ENCODE results near the gene ZNF546.

Gene ZNF546

DNA sequence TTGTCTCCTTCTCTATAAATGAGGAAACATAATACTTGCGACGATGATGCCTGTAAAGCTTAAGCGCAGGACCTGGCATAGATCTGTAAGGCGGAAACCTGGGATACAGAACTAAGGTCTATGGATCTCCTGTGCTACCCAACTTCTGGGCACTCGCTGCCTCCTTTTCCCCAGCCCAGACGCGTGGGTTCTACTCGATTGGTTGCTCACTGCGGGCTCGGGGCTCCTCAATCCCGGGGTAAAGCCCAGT lies 26.5 kb upstream of the ZNF546 start:
- no peaks in the 10 kb centered on the region for H3K4me1 ChIP-seq (ENCODE audit: insufficient read depth, low read length)
- peaks cover 22% of the 10 kb centered on the region for H3K36me3 ChIP-seq (ENCODE audit: insufficient read depth, low read length)
- no peaks in the 10 kb centered on the region for H3K9me3 ChIP-seq (ENCODE audit: control insufficient read depth, insufficient read depth, low read length)
- H3K9ac ChIP-seq (ENCODE audit: low read depth, low read length), result peak overlapping the region; percentile 93

DNA sequence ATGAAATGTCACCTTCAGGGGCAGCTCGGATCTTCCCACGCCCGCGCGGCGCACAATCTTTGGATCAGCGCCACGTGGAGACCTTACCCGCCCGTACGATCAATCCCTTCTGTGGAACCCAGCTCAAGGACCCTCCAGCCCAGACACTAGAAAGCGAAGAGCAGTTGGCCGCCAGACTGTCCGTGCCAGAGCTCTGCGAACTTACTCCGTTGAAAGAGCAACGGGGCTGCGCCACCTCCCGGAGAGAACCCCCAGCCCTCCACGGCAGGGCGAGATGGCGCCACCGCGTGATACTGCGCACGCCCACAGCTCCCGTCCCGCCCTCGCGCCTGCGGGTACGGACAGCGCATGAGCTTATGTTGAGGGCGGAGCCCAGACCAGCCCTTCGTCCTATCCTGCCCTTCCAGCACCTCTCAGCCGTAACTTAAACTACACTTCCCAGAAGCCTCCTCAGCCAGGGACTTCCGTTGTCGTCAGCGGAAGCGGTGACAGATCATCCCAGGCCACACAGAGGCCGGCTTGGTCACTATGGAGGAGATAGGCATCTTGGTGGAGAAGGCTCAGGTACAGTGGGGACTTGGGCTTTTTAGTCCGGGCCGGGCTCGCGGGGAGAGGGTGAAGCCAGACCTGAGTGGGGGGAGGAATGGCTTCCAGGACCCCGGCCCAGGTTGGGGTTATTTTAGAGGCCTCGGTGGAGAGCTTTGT lies 26.0 kb upstream of the ZNF546 start, which contains the start of gene PSMC4:
TSS of gene PSMC4 (plus strand) at position 491 of the 705 bp plus-strand sequence. CDS start at position 529, 38 bp downstream.
- peak within 1 kb of the TSS; percentile 93 for H3K9ac ChIP-seq (ENCODE audit: low read depth, low read length)
- H3K4me1 ChIP-seq (ENCODE audit: insufficient read depth, low read length), result no peaks in the 10 kb centered on the region
- H3K9me3 ChIP-seq (ENCODE audit: control insufficient read depth, insufficient read depth, low read length), result no peaks in the 10 kb centered on the region

DNA sequence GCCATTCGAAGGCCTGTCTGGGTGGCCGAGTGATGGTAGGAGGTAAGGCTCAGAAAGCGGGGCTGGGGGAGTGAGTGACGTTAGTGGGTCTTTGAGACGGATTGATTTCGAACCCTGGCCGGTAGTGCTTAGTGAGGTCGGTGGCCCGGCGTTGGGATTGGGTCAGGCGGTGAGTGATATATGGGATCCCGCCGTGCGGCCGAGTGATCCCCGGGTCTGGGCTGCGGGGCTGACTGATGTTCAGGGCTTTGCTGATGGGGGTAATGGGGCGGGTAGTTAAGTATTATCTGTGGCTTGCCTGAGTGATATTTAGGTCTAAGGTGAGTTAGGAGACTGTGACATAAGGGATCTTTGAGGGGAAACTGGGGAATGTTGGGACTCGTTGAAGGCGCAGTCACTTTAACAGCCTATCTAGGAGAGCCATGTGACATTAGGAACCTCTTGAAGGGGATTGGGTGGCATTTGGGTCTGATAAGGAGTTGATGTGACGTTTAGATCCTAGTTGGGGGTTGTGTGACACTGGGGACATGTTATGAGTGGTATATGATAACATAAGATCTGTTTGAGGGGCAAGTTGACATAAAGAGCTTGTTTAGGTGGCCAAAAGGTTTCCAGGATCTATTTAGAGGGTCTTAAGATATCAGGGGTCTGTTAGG lies 25.4 kb upstream of the ZNF546 start:
- peak overlapping the region; percentile 93 for H3K9ac ChIP-seq (ENCODE audit: low read depth, low read length)
- H3K36me3 ChIP-seq (ENCODE audit: insufficient read depth, low read length), result peaks cover 26% of the 10 kb centered on the region
- H3K9me3 ChIP-seq (ENCODE audit: control insufficient read depth, insufficient read depth, low read length), result no peaks in the 10 kb centered on the region

More for the DNA sequence above, 26.0 kb upstream of the ZNF546 start, which contains the start of gene PSMC4:
- peaks cover 26% of the 10 kb centered on the region for H3K36me3 ChIP-seq (ENCODE audit: insufficient read depth, low read length)

DNA sequence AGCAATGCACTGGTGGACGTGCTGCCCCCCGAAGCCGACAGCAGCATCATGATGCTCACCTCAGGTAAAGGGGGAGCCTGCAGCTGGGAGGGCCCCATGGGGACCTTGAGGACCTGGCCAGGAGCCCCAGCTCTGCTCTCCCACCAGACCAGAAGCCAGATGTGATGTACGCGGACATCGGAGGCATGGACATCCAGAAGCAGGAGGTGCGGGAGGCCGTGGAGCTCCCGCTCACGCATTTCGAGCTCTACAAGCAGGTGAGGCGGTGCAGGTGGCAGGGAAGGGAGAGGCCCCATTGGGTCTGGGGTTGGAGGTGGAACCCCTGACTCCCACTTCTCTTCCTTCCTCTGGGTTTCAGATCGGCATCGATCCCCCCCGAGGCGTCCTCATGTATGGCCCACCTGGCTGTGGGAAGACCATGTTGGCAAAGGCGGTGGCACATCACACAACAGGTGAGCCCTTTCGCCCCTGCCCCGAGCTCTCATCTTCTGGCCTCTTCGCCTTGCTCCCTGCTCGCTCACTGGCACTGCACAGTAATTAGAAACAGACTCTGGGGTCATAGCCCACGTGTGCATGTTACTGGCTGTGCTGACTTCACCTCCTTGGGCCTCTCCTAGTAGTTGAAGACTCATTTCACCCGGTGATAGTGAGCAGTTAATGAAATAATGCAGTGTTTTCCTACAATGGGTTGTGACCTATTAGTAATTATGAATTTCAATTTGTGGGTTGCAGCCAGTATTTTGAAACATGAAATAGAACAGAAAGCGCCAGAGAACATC lies 22.3 kb upstream of the ZNF546 start:
- no peak overlapping the region for H3K9ac ChIP-seq (ENCODE audit: low read depth, low read length)
- H3K9me3 ChIP-seq (ENCODE audit: control insufficient read depth, insufficient read depth, low read length), result no peaks in the 10 kb centered on the region
- no peaks in the 10 kb centered on the region for H3K4me1 ChIP-seq (ENCODE audit: insufficient read depth, low read length)
- H3K36me3 ChIP-seq (ENCODE audit: insufficient read depth, low read length), result peaks cover 34% of the 10 kb centered on the region

More for the DNA sequence above, 25.4 kb upstream of the ZNF546 start:
- no peaks in the 10 kb centered on the region for H3K4me1 ChIP-seq (ENCODE audit: insufficient read depth, low read length)

DNA sequence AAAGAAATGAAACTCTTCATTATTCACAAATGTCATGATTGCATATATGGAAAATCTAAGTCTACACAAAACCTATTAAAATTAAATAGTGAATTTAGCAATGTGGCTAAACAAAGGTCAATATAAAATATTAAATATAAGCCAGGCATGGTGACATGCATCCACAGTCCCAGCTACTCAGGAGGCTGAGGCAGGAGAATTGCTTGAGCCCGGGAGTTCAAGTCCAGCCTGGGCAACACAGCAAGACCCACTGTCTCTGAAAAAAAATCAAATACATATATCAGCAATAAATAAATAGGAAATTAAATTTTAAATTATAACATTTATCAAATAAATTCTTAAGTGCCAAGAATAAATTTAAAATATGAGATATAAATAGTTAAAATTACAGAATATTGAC lies 14.0 kb upstream of the ZNF546 start:
- no peak overlapping the region for H3K9ac ChIP-seq (ENCODE audit: low read depth, low read length)
- H3K36me3 ChIP-seq (ENCODE audit: insufficient read depth, low read length), result peaks cover 19% of the 10 kb centered on the region
- H3K9me3 ChIP-seq (ENCODE audit: control insufficient read depth, insufficient read depth, low read length), result peaks cover 5% of the 10 kb centered on the region
- H3K4me1 ChIP-seq (ENCODE audit: insufficient read depth, low read length), result no peaks in the 10 kb centered on the region

DNA sequence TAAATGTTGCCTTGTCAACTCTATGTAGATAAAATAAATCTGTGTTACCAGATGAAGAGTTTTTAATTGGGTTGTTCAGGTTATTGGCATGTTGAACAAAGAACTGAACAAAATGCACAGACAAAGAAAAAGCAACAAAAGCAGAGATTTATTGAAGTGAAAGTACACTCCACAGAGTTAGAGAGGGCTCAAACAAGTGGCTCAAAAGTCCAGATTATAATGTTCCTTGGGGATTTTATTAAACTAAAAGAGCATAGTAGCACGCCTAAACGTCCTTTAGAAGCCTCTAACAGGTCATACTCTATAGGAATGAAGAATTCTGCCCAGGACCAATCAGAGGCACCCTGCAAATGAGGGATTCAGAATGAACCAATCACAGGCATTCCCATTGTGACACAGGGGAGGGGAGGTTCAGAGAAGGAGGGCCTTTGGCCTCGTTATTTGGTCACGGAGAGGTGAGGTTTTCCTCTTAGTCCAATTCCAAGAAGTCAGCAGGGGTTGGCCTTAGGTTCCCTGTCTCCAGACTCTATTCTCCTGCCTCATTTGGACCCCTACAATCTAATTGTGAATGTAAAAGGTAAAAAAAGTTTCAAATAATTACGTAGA lies 13.1 kb upstream of the ZNF546 start:
- Histone ChIP-seq H3K4me1 (ENCODE audit: insufficient read depth, low read length) (no peaks in the 10 kb centered on the region), H3K36me3 (ENCODE audit: insufficient read depth, low read length) (peaks cover 17% of the 10 kb centered on the region), H3K9ac (ENCODE audit: low read depth, low read length) (no peak overlapping the region), H3K9me3 (ENCODE audit: control insufficient read depth, insufficient read depth, low read length) (peaks cover 5% of the 10 kb centered on the region)

DNA sequence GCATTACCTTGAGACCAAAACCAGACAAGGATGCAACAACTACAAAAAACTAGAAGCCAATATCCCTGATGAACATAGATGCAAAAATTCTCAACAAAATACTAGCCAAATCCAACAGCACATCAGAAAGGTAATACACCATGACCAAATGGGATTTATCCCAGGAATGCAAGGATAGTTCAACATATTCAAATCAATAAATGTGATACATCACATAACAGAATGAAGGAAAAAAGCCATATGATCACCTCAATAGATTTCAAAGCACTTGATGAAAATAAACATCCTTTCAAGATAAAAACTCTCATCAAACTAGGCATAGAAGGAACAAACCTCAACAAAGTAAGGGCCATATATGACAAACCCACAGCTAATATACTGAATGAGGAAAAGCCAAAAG lies 10.2 kb upstream of the ZNF546 start:
- H3K36me3 ChIP-seq (ENCODE audit: insufficient read depth, low read length), result no peaks in the 10 kb centered on the region
- peaks cover 5% of the 10 kb centered on the region for H3K9me3 ChIP-seq (ENCODE audit: control insufficient read depth, insufficient read depth, low read length)
- no peaks in the 10 kb centered on the region for H3K4me1 ChIP-seq (ENCODE audit: insufficient read depth, low read length)
- H3K9ac ChIP-seq (ENCODE audit: low read depth, low read length), result no peak overlapping the region

DNA sequence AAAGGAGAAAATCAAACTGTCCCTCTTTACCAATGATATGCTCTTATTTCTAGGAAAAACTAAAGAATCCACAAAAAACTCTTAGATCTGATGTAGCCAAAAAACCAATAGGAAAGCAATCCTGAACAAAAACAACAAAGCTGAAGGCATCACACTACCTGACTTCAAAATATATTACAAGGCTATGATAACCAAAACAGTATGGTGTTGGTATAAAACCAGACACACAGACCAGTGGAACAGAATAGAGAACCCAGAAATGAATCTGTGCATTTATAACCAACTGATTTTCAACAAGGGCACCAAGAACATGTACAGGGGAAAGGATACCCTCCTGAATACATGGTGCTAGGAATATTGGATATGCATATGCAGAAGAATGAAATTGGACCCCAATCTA lies 9.7 kb upstream of the ZNF546 start:
- Histone ChIP-seq H3K9ac (ENCODE audit: low read depth, low read length) (no peak overlapping the region), H3K36me3 (ENCODE audit: insufficient read depth, low read length) (no peaks in the 10 kb centered on the region), H3K4me1 (ENCODE audit: insufficient read depth, low read length) (no peaks in the 10 kb centered on the region), H3K9me3 (ENCODE audit: control insufficient read depth, insufficient read depth, low read length) (peaks cover 5% of the 10 kb centered on the region)

DNA sequence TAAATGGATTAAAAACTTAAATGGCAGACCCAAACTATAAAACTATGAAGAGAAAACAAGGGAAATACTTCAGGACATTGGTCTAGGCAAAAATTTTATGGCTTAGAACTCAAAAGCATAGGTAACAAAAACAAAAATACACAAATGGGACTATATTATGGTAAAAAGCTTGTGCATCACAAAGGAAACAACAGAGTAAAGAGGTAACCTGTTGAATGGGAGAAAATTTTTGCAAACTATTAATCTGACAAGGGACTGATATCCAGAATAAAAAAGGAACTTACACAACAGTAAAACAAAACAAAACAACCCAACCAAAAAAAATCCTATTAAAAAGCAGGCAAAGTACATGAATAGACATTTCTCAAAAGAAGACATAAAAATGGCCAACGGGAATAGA lies 9.3 kb upstream of the ZNF546 start:
- H3K9ac ChIP-seq (ENCODE audit: low read depth, low read length), result no peak overlapping the region
- H3K36me3 ChIP-seq (ENCODE audit: insufficient read depth, low read length), result no peaks in the 10 kb centered on the region
- peaks cover 5% of the 10 kb centered on the region for H3K9me3 ChIP-seq (ENCODE audit: control insufficient read depth, insufficient read depth, low read length)
- no peaks in the 10 kb centered on the region for H3K4me1 ChIP-seq (ENCODE audit: insufficient read depth, low read length)

DNA sequence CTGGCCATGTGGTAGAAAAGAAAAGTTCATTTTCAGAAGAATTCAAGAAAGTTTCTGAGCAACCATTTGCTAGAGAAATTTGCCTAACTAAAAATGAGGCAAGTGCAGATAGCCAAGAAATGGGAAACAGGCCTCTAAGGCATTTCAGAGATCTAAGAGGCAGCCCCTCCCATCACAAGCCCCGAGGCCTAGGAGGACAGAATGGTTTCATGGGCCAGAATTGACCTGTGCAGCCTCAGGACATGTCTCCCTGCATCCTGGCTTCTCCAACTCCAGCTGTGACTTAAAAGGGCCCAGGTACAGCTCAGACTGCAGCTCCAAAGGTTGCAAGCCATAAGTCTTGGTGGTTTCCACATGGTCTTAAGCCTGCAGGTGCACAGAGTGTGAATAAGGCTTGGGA lies 3.3 kb upstream of the ZNF546 start:
- Histone ChIP-seq H3K9me3 (ENCODE audit: control insufficient read depth, insufficient read depth, low read length) (no peaks in the 10 kb centered on the region; the same call in 1 of the 2 replicates), H3K4me1 (ENCODE audit: insufficient read depth, low read length) (no peaks in the 10 kb centered on the region), H3K36me3 (ENCODE audit: insufficient read depth, low read length) (no peaks in the 10 kb centered on the region), H3K9ac (ENCODE audit: low read depth, low read length) (no peak overlapping the region)

DNA sequence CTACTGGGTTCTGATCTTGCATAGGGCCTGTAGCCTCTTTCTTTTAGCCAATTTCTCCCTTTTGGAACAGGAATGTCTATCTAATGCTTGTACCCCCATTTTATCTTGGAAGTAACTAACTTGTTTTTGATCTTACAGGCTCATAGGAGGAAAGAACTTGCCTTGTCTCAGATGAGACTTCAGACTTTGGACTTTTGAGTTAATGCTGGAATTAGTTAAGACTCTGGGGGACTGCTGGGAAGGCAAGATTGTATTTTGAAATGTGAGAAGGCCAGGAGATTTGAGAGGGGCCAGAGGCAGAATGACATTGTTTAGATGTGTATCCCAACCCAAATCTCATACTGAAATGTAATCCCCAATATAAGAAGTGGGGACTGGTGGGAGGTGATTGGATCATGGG lies 2.5 kb upstream of the ZNF546 start:
- Histone ChIP-seq H3K36me3 (ENCODE audit: insufficient read depth, low read length) (no peaks in the 10 kb centered on the region), H3K4me1 (ENCODE audit: insufficient read depth, low read length) (no peaks in the 10 kb centered on the region), H3K9ac (ENCODE audit: low read depth, low read length) (no peak overlapping the region), H3K9me3 (ENCODE audit: control insufficient read depth, insufficient read depth, low read length) (no peaks in the 10 kb centered on the region; the same call in 1 of the 2 replicates)

DNA sequence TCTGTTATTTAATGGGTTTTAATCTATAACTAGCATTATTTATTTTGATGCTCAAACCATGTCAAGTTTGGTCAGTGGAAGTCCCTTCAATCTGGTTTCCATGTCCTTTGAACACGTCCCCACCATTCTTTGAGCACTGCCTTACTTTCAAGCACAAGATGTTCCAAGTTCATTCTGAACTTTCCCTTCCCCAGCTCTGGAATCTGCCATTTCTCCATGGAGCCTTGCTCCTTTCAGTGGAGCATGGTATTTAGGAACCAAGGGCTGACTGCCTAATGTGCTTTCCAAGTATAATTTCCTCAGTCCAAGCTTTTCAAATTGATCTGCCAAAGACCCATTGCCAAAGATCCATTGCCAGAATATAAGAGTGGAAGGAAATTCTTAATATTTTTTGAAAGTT lies 1.1 kb upstream of the ZNF546 start:
- Histone ChIP-seq H3K36me3 (ENCODE audit: insufficient read depth, low read length) (no peaks in the 10 kb centered on the region), H3K9ac (ENCODE audit: low read depth, low read length) (peak overlapping the region; percentile 87; the same call in 1 of the 2 replicates), H3K4me1 (ENCODE audit: insufficient read depth, low read length) (no peaks in the 10 kb centered on the region), H3K9me3 (ENCODE audit: control insufficient read depth, insufficient read depth, low read length) (no peaks in the 10 kb centered on the region; the same call in 1 of the 2 replicates)

DNA sequence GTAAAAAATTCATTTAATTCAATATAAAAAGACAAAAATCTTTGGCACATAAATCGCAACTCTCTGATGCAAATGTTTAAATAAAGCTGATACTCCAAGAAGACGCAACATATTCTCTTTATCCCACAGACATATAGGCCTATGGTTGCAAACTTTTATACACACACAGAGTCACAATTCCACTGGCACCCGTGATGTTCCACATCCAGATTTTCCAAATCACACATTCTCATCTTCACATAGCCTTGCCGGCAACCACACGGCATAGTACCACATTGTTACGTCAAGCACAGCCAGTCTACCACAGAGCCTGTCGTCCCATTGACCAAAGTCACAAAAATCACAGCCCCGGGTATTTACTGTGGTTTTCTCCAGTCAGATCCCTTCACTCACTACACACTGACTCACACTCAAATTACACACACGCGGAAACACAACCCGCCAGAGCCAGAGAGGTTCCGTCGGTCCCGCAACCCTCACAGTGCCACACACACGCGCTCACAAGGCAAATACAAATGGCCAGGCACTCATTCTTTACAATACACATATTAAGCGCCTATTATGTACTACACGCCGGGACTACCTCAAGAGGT lies 546 bp upstream of the ZNF546 start:
- peak overlapping the region; percentile 87 for H3K9ac ChIP-seq (ENCODE audit: low read depth, low read length)
- H3K9me3 ChIP-seq (ENCODE audit: control insufficient read depth, insufficient read depth, low read length), result no peaks in the 10 kb centered on the region; the same call in 1 of the 2 replicates

DNA sequence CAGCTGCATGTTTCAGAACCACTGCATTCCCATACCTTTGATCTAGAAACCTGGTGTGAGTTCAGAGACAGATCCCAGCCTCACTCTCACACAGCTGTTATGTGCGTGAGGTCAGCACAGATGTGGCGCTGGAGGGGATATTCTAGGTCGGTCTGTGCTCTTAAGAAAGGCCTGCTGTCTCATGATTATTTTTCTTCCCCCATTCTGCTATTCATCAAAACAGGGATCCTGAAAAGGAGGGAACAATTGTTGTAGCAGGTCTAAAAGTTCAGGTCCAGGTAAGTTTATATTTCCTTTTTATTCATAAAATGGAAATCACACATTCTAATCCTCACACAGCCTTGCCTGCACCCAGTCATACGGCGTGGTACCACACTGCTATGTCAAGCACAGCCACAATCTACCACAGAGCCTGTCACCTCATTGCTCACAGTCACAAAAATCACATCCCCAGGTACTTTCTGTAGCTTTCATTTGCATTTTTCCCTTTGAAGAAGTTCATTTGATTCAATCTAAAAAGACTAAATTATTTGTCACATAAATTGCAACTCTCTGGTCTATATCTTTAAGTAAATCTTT lies 867 bp downstream of the ZNF546 start:
- Histone ChIP-seq H3K9me3 (ENCODE audit: control insufficient read depth, insufficient read depth, low read length) (no peaks in the 10 kb centered on the region), H3K4me1 (ENCODE audit: insufficient read depth, low read length) (no peaks in the 10 kb centered on the region), H3K9ac (ENCODE audit: low read depth, low read length) (peak overlapping the region; percentile 87), H3K36me3 (ENCODE audit: insufficient read depth, low read length) (no peaks in the 10 kb centered on the region)

More for the DNA sequence above, 546 bp upstream of the ZNF546 start:
- Histone ChIP-seq H3K36me3 (ENCODE audit: insufficient read depth, low read length) (no peaks in the 10 kb centered on the region), H3K4me1 (ENCODE audit: insufficient read depth, low read length) (no peaks in the 10 kb centered on the region)

Data from ES-I3 (cell line).